GM11168 (cell line): ENCODE results near the gene ZMYND10.

ENCODE experiments used
- in situ Hi-C: fragments of 300-500 bp; cut with MboI; formaldehyde crosslinking; loops from one replicate; pipeline ENCODE4 v1.12.0; 2022; ENCODE audit warnings: low sequenced_read_pairs; ENCODE audit not compliant: unreplicated experiment

ZMYND10 gene

GRCh38 chr3:50293079-50293801 is 52.3 kb downstream of the ZMYND10 start:
- in situ Hi-C loops = no loop called here

- in situ Hi-C loops = no loop called here
Observed at GRCh38 chr3:50292159-50293078, 53.1 kb downstream of the ZMYND10 start, which contains the start of gene IFRD2. Gene IFRD2 (minus strand): TSS chr3:50292429. CDS start chr3:50292274, 155 bp downstream.
